Right forelimb (tissue), 1 donor: ENCODE measurements around the gene MFNG.

Experiments
- DNase-seq: peaks from one replicate; pipeline ENCODE4 v3.0.0-alpha.2; 2018

The MFNG gene

GRCh38 chr22:37492428-37493344, 6.5 kb upstream of the MFNG start:
- no peak for DNase-seq

- no peak for DNase-seq
These were observed 5.6 kb upstream of the MFNG start for GRCh38 chr22:37491559-37492427.

DNA sequence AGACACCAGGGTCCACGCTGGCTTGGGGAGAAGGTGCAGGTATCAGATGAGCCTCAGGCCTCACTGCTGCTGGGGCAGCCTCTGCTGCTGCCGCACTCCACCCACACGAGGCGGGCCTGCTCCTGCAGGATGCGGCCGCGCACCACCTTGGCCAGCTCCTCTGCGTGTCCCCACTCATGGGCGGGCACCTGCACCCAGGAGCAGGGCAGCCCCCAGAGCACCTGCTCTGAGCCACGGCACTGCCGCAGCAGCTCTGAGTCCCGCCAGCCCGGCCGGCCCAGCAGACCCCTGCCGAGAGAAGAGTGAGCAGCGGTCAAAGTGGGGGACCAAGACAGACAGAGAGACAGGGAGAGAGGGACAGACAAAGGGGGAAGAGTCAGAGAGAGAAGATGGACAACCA, 4.9 kb upstream of the MFNG start:
- DNase-seq = no peak

- no peak for DNase-seq
These were observed 3.8 kb upstream of the MFNG start for GRCh38 chr22:37489983-37490382.

GRCh38 chr22:37488337-37489135, 2.4 kb upstream of the MFNG start:
- no peak for DNase-seq

DNA sequence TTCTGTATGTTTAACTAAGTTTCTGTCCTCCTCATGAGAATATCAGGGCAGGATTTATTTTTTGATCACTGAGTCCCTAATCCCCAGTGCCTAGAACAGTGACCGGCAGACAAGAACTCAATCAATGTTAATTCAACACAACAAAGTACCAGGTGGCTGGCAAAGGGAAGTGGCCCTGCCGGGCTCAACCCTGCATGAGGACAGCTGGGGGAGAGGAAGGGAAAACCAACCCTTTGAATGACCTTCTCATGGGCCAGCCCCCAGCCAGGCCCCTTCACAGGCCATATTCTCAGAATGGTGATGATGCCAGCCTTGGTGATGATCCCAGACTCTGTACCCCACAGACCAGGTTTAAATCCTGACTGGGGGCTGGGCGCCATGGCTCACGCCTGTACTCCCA, 1.4 kb upstream of the MFNG start:
- DNase-seq = no peak

DNA sequence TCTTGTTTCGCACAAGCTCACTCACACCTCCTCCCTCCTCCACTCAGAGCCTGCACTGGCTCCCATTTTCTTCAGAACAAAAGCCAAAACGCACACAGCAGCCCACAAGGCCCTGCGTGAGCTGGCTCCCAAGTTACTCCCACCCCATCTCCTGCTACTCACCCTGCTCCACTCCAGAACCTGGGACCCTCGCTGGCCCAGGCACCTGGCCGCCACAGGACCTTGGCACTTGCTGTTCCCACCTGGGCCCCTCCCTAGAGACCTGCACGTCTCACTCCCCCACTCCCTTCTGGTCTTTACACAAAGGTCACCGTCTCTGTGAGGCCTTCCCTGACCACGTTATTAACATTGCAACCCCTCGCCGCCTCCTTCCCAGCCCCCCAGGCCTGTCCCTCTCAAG, 945 bp upstream of the MFNG start:
- no peak for DNase-seq

GRCh38 chr22:37485395-37486223, 575 bp downstream of the MFNG start:
- no peak for DNase-seq

DNA sequence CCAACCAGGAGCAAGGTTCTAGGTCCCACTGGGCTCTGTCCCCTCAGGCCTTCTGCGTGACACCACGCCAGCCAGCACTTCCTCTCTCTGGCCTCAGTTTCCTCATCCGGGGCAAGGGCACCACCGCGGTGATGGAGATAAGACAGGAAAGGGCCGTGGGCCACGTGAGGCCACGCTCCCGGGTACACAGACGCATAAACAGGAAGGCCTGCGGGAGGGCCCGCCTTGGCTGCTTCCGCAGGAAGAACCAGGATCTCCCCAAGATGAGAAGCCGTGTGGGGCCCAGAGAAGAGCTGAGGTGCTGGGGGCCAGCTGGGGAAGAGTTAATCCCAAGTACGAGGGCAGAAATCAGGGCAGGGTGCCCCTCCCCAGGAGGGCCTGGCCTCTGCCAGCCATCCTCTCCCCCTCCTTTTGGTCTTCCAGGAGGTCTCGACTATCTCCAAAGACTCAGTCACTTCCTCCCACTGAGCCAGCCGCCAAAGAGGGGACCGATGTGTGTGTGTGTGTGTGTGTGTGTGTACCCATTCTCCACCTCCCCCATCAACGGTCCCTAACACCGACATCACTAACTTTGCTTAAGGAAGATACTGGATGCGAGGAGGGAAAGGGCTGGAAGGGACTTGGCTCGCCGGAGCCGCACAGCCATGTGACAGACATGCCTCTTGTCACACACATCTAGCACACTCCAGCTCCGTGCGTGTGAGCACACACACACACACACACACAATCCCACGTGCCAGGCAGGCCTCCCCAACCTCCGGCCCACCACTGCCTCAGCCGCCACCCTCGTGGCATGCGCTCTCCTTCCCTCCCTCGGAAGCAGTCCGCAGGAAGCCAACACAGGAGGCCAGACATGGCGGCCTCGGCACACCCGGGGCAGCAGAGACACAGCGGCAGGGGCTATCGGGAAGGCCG, 1.4 kb downstream of the MFNG start:
- DNase-seq = no peak

DNA sequence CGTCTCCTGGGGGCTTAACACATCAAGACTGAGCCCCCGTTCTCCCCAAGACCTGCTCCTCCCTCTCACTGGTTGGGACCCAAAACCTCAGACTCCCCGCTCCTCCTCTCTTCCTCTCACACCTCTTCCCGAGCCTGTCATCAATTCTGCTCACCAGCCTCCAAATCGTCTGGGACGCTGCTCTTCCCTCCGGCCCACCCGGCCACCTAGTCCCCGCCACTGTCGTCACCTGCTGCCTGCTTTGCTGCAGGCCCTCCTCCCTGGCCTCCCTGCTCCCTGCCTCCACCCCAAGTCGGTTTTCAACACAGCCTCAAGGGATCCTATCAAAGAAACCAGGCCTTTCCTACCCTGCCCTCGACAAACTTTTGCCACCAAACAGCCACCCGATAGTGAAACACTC, 3.1 kb downstream of the MFNG start:
- no peak for DNase-seq

DNA sequence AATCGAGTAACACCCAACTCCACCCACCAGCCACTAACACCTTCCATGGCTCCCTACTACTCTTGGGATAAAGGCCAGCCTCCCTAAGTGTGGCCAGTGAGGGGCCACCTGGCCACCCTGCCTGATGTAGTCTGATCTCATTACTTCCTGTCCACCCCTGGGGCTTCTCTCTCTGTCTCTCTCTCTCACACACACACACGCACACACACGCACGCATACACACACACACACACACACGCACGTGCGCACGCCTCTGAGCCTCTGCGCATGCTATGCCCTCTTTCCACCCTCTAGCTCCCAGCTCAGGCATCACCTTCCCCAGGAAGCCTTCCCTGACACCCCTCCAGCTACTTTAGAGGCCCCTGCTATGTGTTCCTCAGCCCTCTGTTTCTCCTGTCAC, 3.9 kb downstream of the MFNG start:
- no peak for DNase-seq

DNA sequence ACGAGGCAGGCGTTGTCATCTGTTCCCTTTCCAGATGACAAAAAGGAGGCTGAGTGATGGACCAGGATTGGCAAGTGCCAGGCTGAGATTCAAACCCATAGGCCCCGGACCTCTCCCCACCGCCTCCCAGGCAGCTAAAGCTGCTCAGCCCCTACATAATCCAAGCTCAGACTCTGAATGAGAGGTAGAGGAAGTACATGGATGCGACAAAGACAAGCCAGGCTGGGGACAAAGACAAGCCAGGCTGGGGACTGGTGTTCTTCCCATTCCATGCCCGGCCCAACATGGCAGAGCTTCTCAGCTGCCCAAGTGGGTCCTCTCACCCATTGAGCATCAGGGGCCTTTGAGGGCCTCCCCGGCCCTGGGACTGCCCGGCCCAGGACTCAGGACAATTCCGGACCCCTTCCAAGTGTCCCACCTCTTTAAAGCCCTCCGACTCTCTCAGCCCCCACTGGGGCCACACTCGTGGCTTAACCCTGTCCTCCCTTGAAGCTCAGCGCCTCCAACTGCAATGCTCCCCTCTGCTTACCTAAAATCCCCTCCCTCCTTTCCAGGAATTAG, 4.8 kb downstream of the MFNG start:
- no peak for DNase-seq

DNA sequence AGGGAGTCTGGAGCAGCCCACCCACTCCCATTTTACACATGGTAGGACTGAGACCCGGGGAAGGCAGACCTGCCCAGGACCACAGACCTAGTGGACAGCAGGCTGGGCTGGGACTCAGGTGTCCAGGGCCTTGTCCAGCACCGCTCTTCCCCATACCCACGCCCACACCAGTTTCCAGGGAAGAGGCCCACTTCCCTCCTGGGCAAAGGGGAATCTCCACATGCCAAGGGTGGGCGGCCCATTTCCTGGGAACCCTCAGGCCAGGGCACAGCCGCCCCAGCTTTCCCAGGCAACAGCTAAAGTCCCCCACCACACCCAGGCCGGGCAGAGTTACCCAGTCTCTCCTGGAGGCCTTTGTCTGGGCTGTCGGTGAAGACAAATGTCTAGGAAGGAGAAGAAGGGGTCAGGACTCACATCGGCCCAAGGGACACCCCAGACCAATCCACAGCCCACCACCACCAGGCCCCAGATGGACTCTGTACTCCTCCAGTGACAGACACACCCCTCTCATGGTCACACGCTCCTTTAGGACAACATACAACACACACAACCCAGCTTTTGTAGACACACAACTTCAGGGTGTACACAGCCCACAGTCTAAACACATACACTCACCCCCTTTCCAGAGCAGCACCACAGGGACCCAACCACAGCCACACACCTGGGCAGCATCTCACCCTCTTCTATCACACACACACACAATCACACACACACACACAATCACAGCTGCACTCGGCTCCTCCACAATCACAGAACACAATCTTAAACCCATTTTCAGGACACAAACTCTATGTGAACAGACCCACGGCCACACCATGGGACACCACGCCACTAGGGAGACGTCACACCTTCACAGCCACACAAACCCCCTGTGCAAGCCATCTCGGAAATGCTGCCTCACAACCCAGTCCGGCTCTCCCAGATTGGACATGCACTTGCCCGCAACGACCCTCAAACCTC, 5.5 kb downstream of the MFNG start:
- no peak for DNase-seq

- no peak for DNase-seq
These were observed 7.0 kb downstream of the MFNG start for GRCh38 chr22:37479196-37479595.

GRCh38 chr22:37476389-37477329, 9.5 kb downstream of the MFNG start:
- no peak for DNase-seq

DNA sequence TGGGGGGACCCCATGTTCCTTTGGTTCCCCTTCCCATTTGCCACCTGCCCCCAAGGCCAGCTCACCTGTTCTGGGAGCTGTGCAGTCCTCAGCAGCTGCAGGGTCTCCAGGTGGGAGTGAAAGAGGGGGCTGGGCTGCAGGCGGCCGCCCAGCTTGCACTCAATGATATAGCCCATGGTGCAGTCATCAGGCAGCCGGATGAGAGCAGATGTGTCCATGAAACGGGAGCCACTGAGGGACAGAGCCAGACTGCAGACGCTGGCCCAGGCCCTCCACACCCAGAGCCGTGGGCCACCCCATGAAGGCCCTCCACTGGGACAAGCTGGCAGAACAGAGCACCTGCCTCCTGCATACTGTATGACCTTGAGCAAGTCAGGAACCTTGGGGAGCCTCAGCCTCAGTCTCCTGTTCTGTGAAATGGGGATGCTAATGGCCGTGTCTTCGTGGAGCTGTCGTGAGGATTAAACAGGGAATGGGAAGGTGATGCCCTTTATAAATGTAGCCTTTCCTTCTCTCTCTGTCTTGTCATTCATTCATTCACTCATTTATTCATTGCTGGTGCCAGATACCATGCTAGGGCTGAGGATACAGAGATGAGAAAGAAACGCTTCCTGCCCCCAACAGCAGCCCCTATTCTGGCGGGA, 11.6 kb downstream of the MFNG start:
- no peak for DNase-seq

- DNase-seq = no peak
These were observed 12.7 kb downstream of the MFNG start for GRCh38 chr22:37473437-37473946.
